Glutamatergic neuron (in vitro differentiated cells): ENCODE results near the gene PRMT6. TPM values are rescaled to one million over a fixed set of nuclear protein-coding genes. Genes with fewer than 3 reads are reported as not detected.
"Not testable (repeated sequence)": the region's sequence is repeated elsewhere in the genome, so short reads cannot be mapped to it uniquely, and the experiment has no call there.

Experiments used
- DNase-seq: peaks from one replicate; pipeline ENCODE4 v3.0.0; 2022
- H3K27ac Mint-ChIP-seq: one replicate; pipeline ENCODE4 v1.8.0; 2020; ENCODE audit warnings: mild to moderate bottlenecking, mixed read lengths, inconsistent platforms; ENCODE audit not compliant: unreplicated experiment
- H3K27me3 Mint-ChIP-seq: one replicate; pipeline ENCODE4 v1.8.0; 2020; ENCODE audit warnings: mild to moderate bottlenecking, moderate library complexity, mixed read lengths, inconsistent platforms; ENCODE audit not compliant: unreplicated experiment
- H3K36me3 Mint-ChIP-seq: one replicate; pipeline ENCODE4 v1.8.0; 2020; ENCODE audit warnings: mild to moderate bottlenecking, mixed read lengths, inconsistent platforms; ENCODE audit not compliant: unreplicated experiment
- H3K4me1 Mint-ChIP-seq: one replicate; pipeline ENCODE4 v1.8.0; 2020; ENCODE audit warnings: mild to moderate bottlenecking, low read depth, mixed read lengths, inconsistent platforms; ENCODE audit not compliant: unreplicated experiment
- H3K4me3 Mint-ChIP-seq: one replicate; pipeline ENCODE4 v1.8.0; 2020; ENCODE audit warnings: mild to moderate bottlenecking, mixed read lengths, inconsistent platforms; ENCODE audit not compliant: unreplicated experiment
- H3K9me3 Mint-ChIP-seq: one replicate; pipeline ENCODE4 v1.8.0; 2020; ENCODE audit warnings: mild to moderate bottlenecking, moderate library complexity, mixed read lengths, inconsistent platforms; ENCODE audit not compliant: unreplicated experiment
- CTCF ChIP-seq: fragments of 200-600 bp; sonication (generic); IDR thresholded peaks from one replicate; pipeline ENCODE4 v1.5.0; 2021; ENCODE audit not compliant: partially characterized antibody, unreplicated experiment
- total RNA-seq: library from RNA; stranded (reverse); fragmentation: NEBNext Ultra II Directional; extraction: Animal tissue kit (Norgen Biotek cat#: 25700); gene quantifications from one replicate; pipeline ENCODE4 v1.2.1, GENCODE V29; 2021; ENCODE audit not compliant: unreplicated experiment

The PRMT6 gene
- total RNA-seq, 1 donor from 2014 or later, result 16.8 TPM

GRCh38 chr1:107019166-107019565 lies 37.3 kb upstream of the PRMT6 start:
- DNase-seq, result no peak
- no peak overlapping the region for H3K27ac Mint-ChIP-seq
- no peaks in the 10 kb centered on the region for H3K4me1 Mint-ChIP-seq
- TF ChIP-seq CTCF, result no peak
- no peaks in the 10 kb centered on the region for H3K27me3 Mint-ChIP-seq
- H3K36me3 Mint-ChIP-seq, result no peaks in the 10 kb centered on the region
- no peak overlapping the region for H3K4me3 Mint-ChIP-seq
- H3K9me3 Mint-ChIP-seq, result no peaks in the 10 kb centered on the region

- not testable (repeated sequence) for H3K27me3 Mint-ChIP-seq, H3K4me1 Mint-ChIP-seq, H3K27ac Mint-ChIP-seq, DNase-seq, H3K4me3 Mint-ChIP-seq, H3K9me3 Mint-ChIP-seq, H3K36me3 Mint-ChIP-seq
These were observed 17.6 kb upstream of the PRMT6 start for GRCh38 chr1:107038874-107039273.

GRCh38 chr1:107044310-107045220 lies 11.9 kb upstream of the PRMT6 start:
- not testable (repeated sequence) for H3K27me3 Mint-ChIP-seq, DNase-seq, H3K4me3 Mint-ChIP-seq, H3K36me3 Mint-ChIP-seq, H3K4me1 Mint-ChIP-seq, H3K27ac Mint-ChIP-seq, H3K9me3 Mint-ChIP-seq

GRCh38 chr1:107047602-107048001 lies 8.9 kb upstream of the PRMT6 start:
- Mint-ChIP-seq H3K27ac (no peak overlapping the region), H3K4me1 (no peaks in the 10 kb centered on the region), H3K27me3 (peaks cover 7% of the 10 kb centered on the region), H3K36me3 (no peaks in the 10 kb centered on the region), H3K9me3 (peaks cover 2% of the 10 kb centered on the region), H3K4me3 (no peak overlapping the region)
- no peak for DNase-seq
- no peak for TF ChIP-seq CTCF

GRCh38 chr1:107048241-107048640 lies 8.2 kb upstream of the PRMT6 start:
- no peak overlapping the region for H3K4me3 Mint-ChIP-seq
- peaks cover 2% of the 10 kb centered on the region for H3K9me3 Mint-ChIP-seq
- peaks cover 7% of the 10 kb centered on the region for H3K27me3 Mint-ChIP-seq
- no peak for DNase-seq
- no peak overlapping the region for H3K27ac Mint-ChIP-seq
- no peaks in the 10 kb centered on the region for H3K36me3 Mint-ChIP-seq
- H3K4me1 Mint-ChIP-seq, result no peaks in the 10 kb centered on the region
- TF ChIP-seq CTCF, result no peak

- DNase-seq, result no peak
- peaks cover 14% of the 10 kb centered on the region for H3K27me3 Mint-ChIP-seq
- TF ChIP-seq CTCF, result no peak
These were observed 5.2 kb upstream of the PRMT6 start for GRCh38 chr1:107051266-107051665.

GRCh38 chr1:107055919-107056425 lies 502 bp upstream of the PRMT6 start:
- Mint-ChIP-seq H3K9me3 (peaks cover 14% of the 10 kb centered on the region), H3K4me3 (peak overlapping the region; percentile 96), H3K27ac (peak overlapping the region; percentile 90), H3K4me1 (peaks cover 11% of the 10 kb centered on the region)
- not testable (repeated sequence) for H3K27me3 Mint-ChIP-seq, DNase-seq, H3K36me3 Mint-ChIP-seq

More at GRCh38 chr1:107051266-107051665, 5.2 kb upstream of the PRMT6 start:
- H3K9me3 Mint-ChIP-seq, result peaks cover 11% of the 10 kb centered on the region
- H3K4me1 Mint-ChIP-seq, result peaks cover 7% of the 10 kb centered on the region
- H3K36me3 Mint-ChIP-seq, result no peaks in the 10 kb centered on the region
- H3K4me3 Mint-ChIP-seq, result no peak overlapping the region
- H3K27ac Mint-ChIP-seq, result no peak overlapping the region
